Breast epithelium (tissue), 4 donors: Measurements from ENCODE around the gene CDH23. TPM values are rescaled to one million over a fixed set of nuclear protein-coding genes. Genes with fewer than 3 reads are reported as not detected.

Source experiments
- DNase-seq, 2 donors: peaks; one replicate each; pipeline ENCODE4 v3.0.0-alpha.2; 2019; ENCODE audit warnings: low spot score in 2 of 2
- H3K27ac ChIP-seq, 2 donors: fragments of 200-600 bp; sonication (generic) in 1 of 2; one replicate each; pipeline ENCODE4 v1.5.1; 2016 to 2019; ENCODE audit warnings: mild to moderate bottlenecking in 1 of 2
- H3K27me3 ChIP-seq, 2 donors: fragments of 200-600 bp; sonication (generic) in 1 of 2; one replicate each; pipeline versions ENCODE4 v1.5.1 to v1.6.0; 2017 to 2019; ENCODE audit warnings: control low read depth in 1 of 2, mild to moderate bottlenecking in 1 of 2
- H3K36me3 ChIP-seq: fragments of 200-600 bp; one replicate; pipeline ENCODE4 v1.5.1; 2019
- H3K4me1 ChIP-seq, 2 donors: fragments of 200-600 bp; sonication (generic); one replicate each; pipeline ENCODE4 v1.5.1; 2016 to 2019; ENCODE audit warnings: control low read depth in 1 of 2
- H3K4me3 ChIP-seq, 3 donors: fragments of 200-600 bp; sonication (generic); 1 replicate in 2 of 3; 2 replicates in 1 of 3; pipeline ENCODE4 v1.5.1; 2016 to 2019; ENCODE audit warnings: mild to moderate bottlenecking in 3 of 3, moderate library complexity in 2 of 3
- H3K9me3 ChIP-seq, 2 donors: fragments of 200-600 bp; sonication (generic) in 1 of 2; one replicate each; pipeline ENCODE4 v1.5.1; 2016 to 2019; ENCODE audit warnings: control low read depth in 1 of 2
- CTCF ChIP-seq, 3 donors: fragments of 450-650 bp; IDR thresholded peaks; one replicate each; pipeline ENCODE4 v1.5.1; 2016 to 2017; ENCODE audit warnings: antibody characterized with exemption in 3 of 3, mild to moderate bottlenecking in 3 of 3, moderate library complexity in 3 of 3
- POLR2A ChIP-seq: fragments of 450-650 bp; IDR thresholded peaks from one replicate; pipeline ENCODE4 v1.6.1; 2016; ENCODE audit warnings: antibody characterized with exemption, mild to moderate bottlenecking, moderate library complexity
- POLR2AphosphoS5 ChIP-seq, 3 donors: sonication (generic); formaldehyde crosslinking; IDR thresholded peaks; one replicate each; pipeline ENCODE4 v1.6.1; 2017; ENCODE audit warnings: antibody characterized with exemption in 3 of 3
- intact Hi-C: fragments of 100-400 bp; cut with DNase I; formaldehyde crosslinking; loops from one replicate; pipeline ENCODE4 v1.15.1; 2023; ENCODE audit warnings: low total_unique reads
- total RNA-seq, 3 donors: library from RNA; depleted of rRNA; stranded (reverse); fragments of >200 nt; gene quantifications; one replicate each; pipeline ENCODE4 v1.1.0, GENCODE V29; 2016

The CDH23 gene
- total RNA-seq, 3 donors from 2014 or later, result 8.5 to 13.8 (median 11.6) TPM

GRCh38 chr10:71389768-71390460 is 6.8 kb upstream of the CDH23 start:
- H3K4me1 ChIP-seq, result no peaks in the 10 kb centered on the region
- H3K36me3 ChIP-seq, result no peaks in the 10 kb centered on the region
- peak in 1 of 2 donors; percentile 45 for DNase-seq
- no peaks in the 10 kb centered on the region for H3K27me3 ChIP-seq
- intact Hi-C loops, result loop anchor here (5.0 kb wide), 1 partner anchor 1022 kb away; no protein-coding TSS in a partner anchor
- H3K9me3 ChIP-seq, result no peaks in the 10 kb centered on the region
- H3K27ac ChIP-seq, result no peak overlapping the region
- no peak overlapping the region for H3K4me3 ChIP-seq
- TF ChIP-seq POLR2A (no peak), POLR2AphosphoS5 (IDR thresholded peaks at IDR 0.05) (no peak), CTCF (IDR thresholded peaks at IDR 0.05) (no peak)

- H3K4me3 ChIP-seq, result no peak overlapping the region
- intact Hi-C loops, result loop anchor here (5.0 kb wide), 1 partner anchor 1022 kb away; no protein-coding TSS in a partner anchor
- no peak overlapping the region for H3K27ac ChIP-seq
- no peaks in the 10 kb centered on the region for H3K9me3 ChIP-seq
- no peaks in the 10 kb centered on the region for H3K4me1 ChIP-seq
- no peaks in the 10 kb centered on the region for H3K36me3 ChIP-seq
- TF ChIP-seq POLR2A, result no peak
- TF ChIP-seq CTCF (IDR thresholded peaks at IDR 0.05), result no peak
- TF ChIP-seq POLR2AphosphoS5 (IDR thresholded peaks at IDR 0.05), result no peak
- H3K27me3 ChIP-seq, result no peaks in the 10 kb centered on the region
- peak in 1 of 2 donors; percentile 25 for DNase-seq
These were observed 6.3 kb upstream of the CDH23 start for GRCh38 chr10:71390461-71390835.

- H3K36me3 ChIP-seq, result no peaks in the 10 kb centered on the region
- peak in 1 of 2 donors; percentile 30 for DNase-seq
- no peak for TF ChIP-seq CTCF (IDR thresholded peaks at IDR 0.05)
- TF ChIP-seq POLR2A, result no peak
- no peak for TF ChIP-seq POLR2AphosphoS5 (IDR thresholded peaks at IDR 0.05)
- H3K4me1 ChIP-seq, result no peaks in the 10 kb centered on the region
- no peak overlapping the region for H3K4me3 ChIP-seq
- intact Hi-C loops, result loop anchor here (5.0 kb wide), 1 partner anchor 1021 kb away; no protein-coding TSS in a partner anchor
- no peaks in the 10 kb centered on the region for H3K9me3 ChIP-seq
- H3K27me3 ChIP-seq, result no peaks in the 10 kb centered on the region
- no peak overlapping the region for H3K27ac ChIP-seq
These were observed 5.6 kb upstream of the CDH23 start for GRCh38 chr10:71390921-71391690.

- Histone ChIP-seq H3K9me3 (no peaks in the 10 kb centered on the region), H3K36me3 (no peaks in the 10 kb centered on the region), H3K27me3 (no peaks in the 10 kb centered on the region), H3K4me1 (no peaks in the 10 kb centered on the region), H3K4me3 (no peak overlapping the region), H3K27ac (no peak overlapping the region)
- intact Hi-C loops, result loop anchor here (5.0 kb wide), 1 partner anchor 1021 kb away; no protein-coding TSS in a partner anchor
- DNase-seq, result no peak
- TF ChIP-seq POLR2AphosphoS5 (IDR thresholded peaks at IDR 0.05), result no peak
- no peak for TF ChIP-seq POLR2A
- TF ChIP-seq CTCF (IDR thresholded peaks at IDR 0.05), result no peak
These were observed 5.0 kb upstream of the CDH23 start for GRCh38 chr10:71391701-71392100.

DNA sequence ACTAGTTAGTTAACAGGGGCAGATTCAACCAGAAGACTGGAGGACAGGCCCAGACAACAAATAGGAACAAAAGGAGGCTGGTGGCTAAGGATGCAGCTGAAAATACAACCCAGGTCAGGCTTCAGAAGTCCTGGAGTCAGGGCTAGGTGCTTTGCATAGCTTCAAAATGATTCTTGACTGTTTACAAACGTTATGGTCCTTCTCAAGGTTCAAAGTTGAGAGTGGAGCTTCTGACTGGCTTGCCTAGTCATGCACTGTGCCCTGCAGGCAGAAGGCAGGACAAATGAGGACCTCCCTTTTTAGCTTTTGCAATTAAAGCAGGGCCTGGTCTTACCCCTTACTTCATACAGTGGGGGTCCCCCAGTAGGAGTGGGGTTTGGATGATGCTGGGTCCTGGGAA is 4.4 kb upstream of the CDH23 start:
- TF ChIP-seq POLR2AphosphoS5 (IDR thresholded peaks at IDR 0.05), result no peak
- TF ChIP-seq CTCF (IDR thresholded peaks at IDR 0.05), result no peak
- TF ChIP-seq POLR2A, result no peak
- Histone ChIP-seq H3K4me1 (no peaks in the 10 kb centered on the region), H3K4me3 (no peak overlapping the region), H3K9me3 (no peaks in the 10 kb centered on the region), H3K27me3 (no peaks in the 10 kb centered on the region), H3K27ac (no peak overlapping the region), H3K36me3 (no peaks in the 10 kb centered on the region)
- intact Hi-C loops, result loop anchor here (5.0 kb wide), 1 partner anchor 1020 kb away; no protein-coding TSS in a partner anchor
- DNase-seq, result no peak
